WTC11 (cell line): ENCODE data around the gene ATG14. TPM values are rescaled to one million over a fixed set of nuclear protein-coding genes. Genes with fewer than 3 reads are reported as not detected.

Source experiments
- ATAC-seq: fragments of 200-7000 bp; cut with Tn5 transposase; 2 replicates; pipeline ENCODE4 v1.10.0; 2021; ENCODE audit warnings: mild to moderate bottlenecking, moderate library complexity
- CTCF ChIA-PET: fragments of 300-600 bp; sonication (Branson Sonifier 250); formaldehyde crosslinking; loops from one replicate; lab custom pipeline; 2021; ENCODE audit warnings: antibody characterized with exemption; lab: Charles Lee
- POLR2A ChIA-PET: fragments of 350-600 bp; sonication (Branson Sonifier 250); formaldehyde crosslinking; loops from one replicate; lab custom pipeline; 2021; ENCODE audit warnings: antibody characterized with exemption; lab: Charles Lee
- DNase-seq: peaks from one replicate; pipeline ENCODE4 v3.0.0; 2021; ENCODE audit warnings: low spot score
- H3K27ac Mint-ChIP-seq: 2 replicates; pipeline ENCODE4 v1.8.0; 2021; ENCODE audit warnings: mixed read lengths
- H3K27me3 Mint-ChIP-seq: 2 replicates; pipeline ENCODE4 v1.8.0; 2021; ENCODE audit warnings: low read depth, mild to moderate bottlenecking, moderate library complexity, mixed read lengths
- H3K36me3 Mint-ChIP-seq: 2 replicates; pipeline ENCODE4 v1.8.0; 2021; ENCODE audit warnings: mixed read lengths
- H3K4me1 Mint-ChIP-seq: 2 replicates; pipeline ENCODE4 v1.8.0; 2022; ENCODE audit warnings: mixed read lengths
- H3K4me3 Mint-ChIP-seq: 2 replicates; pipeline ENCODE4 v1.8.0; 2021; ENCODE audit warnings: mild to moderate bottlenecking, moderate library complexity, mixed read lengths
- H3K9me3 Mint-ChIP-seq: 2 replicates; pipeline ENCODE4 v1.8.0; 2021; ENCODE audit warnings: mixed read lengths
- ARID4B ChIP-seq: sonication (generic); formaldehyde crosslinking; IDR thresholded peaks from 2 replicates; pipeline ENCODE4 v1.8.0; 2023; ENCODE audit warnings: missing genetic modification reagents, mild to moderate bottlenecking, borderline replicate concordance
- ATF1 ChIP-seq: sonication (generic); formaldehyde crosslinking; IDR thresholded peaks from 2 replicates; pipeline ENCODE4 v1.8.1; 2023; ENCODE audit warnings: mild to moderate bottlenecking, moderate library complexity, missing genetic modification reagents
- ATF3 ChIP-seq: sonication (generic); formaldehyde crosslinking; conservative IDR thresholded peaks from 2 replicates; pipeline ENCODE4 v1.8.1; 2022; ENCODE audit warnings: mild to moderate bottlenecking, missing genetic modification reagents
- CTCF ChIP-seq: fragments of 200-600 bp; IDR thresholded peaks from 2 replicates; pipeline ENCODE4 v1.8.0; 2022; ENCODE audit warnings: antibody characterized with exemption
- E2F1 ChIP-seq: sonication (generic); formaldehyde crosslinking; IDR thresholded peaks from 2 replicates; pipeline ENCODE4 v1.8.0; 2022; ENCODE audit warnings: mild to moderate bottlenecking, missing genetic modification reagents
- E2F4 ChIP-seq: sonication (generic); formaldehyde crosslinking; IDR thresholded peaks from 2 replicates; pipeline ENCODE4 v1.8.1; 2022; ENCODE audit warnings: low read depth, mild to moderate bottlenecking, moderate library complexity, missing genetic modification reagents, borderline replicate concordance
- E2F5 ChIP-seq: sonication (generic); formaldehyde crosslinking; IDR thresholded peaks from 2 replicates; pipeline ENCODE4 v1.8.1; 2022; ENCODE audit warnings: mild to moderate bottlenecking, moderate library complexity, missing genetic modification reagents
- ETV6 ChIP-seq: sonication (generic); formaldehyde crosslinking; IDR thresholded peaks from 2 replicates; pipeline ENCODE4 v1.8.1; 2022; ENCODE audit warnings: mild to moderate bottlenecking, missing genetic modification reagents
- IRF1 ChIP-seq: sonication (generic); formaldehyde crosslinking; IDR thresholded peaks from 2 replicates; pipeline ENCODE4 v1.8.0; 2023; ENCODE audit warnings: missing genetic modification reagents
- IRF2 ChIP-seq: sonication (generic); formaldehyde crosslinking; IDR thresholded peaks from 2 replicates; pipeline ENCODE4 v1.8.0; 2022; ENCODE audit warnings: low read depth, missing genetic modification reagents, borderline replicate concordance
- KAT7 ChIP-seq: sonication (generic); formaldehyde crosslinking; IDR thresholded peaks from 2 replicates; pipeline ENCODE4 v1.8.1; 2023; ENCODE audit warnings: missing genetic modification reagents, mild to moderate bottlenecking, borderline replicate concordance
- NFE2L1 ChIP-seq: sonication (generic); formaldehyde crosslinking; IDR thresholded peaks from 2 replicates; pipeline ENCODE4 v1.8.1; 2023; ENCODE audit warnings: missing genetic modification reagents
- PRDM15 ChIP-seq: sonication (generic); formaldehyde crosslinking; IDR thresholded peaks from 2 replicates; pipeline ENCODE4 v1.8.0; 2022; ENCODE audit warnings: missing genetic modification reagents
- SMAD4 ChIP-seq: sonication (generic); formaldehyde crosslinking; IDR thresholded peaks from 2 replicates; pipeline ENCODE4 v1.8.0; 2022; ENCODE audit warnings: mild to moderate bottlenecking, missing genetic modification reagents
- ZBTB21 ChIP-seq: sonication (generic); formaldehyde crosslinking; IDR thresholded peaks from 2 replicates; pipeline ENCODE4 v1.8.1; 2023; ENCODE audit warnings: mild to moderate bottlenecking, missing genetic modification reagents, borderline replicate concordance
- ZNF138 ChIP-seq: sonication (generic); formaldehyde crosslinking; conservative IDR thresholded peaks from 2 replicates; pipeline ENCODE4 v1.8.1; 2022; ENCODE audit warnings: mild to moderate bottlenecking, moderate library complexity, missing genetic modification reagents
- ZNF219 ChIP-seq: sonication (generic); formaldehyde crosslinking; IDR thresholded peaks from 2 replicates; pipeline ENCODE4 v1.8.0; 2023; ENCODE audit warnings: missing genetic modification reagents, mild to moderate bottlenecking, borderline replicate concordance
- ZNF232 ChIP-seq: sonication (generic); formaldehyde crosslinking; IDR thresholded peaks from 2 replicates; pipeline ENCODE4 v1.8.0; 2022; ENCODE audit warnings: mild to moderate bottlenecking, missing genetic modification reagents
- ZNF317 ChIP-seq: sonication (generic); formaldehyde crosslinking; IDR thresholded peaks from 2 replicates; pipeline ENCODE4 v1.8.1; 2023; ENCODE audit warnings: low read depth, mild to moderate bottlenecking, moderate library complexity, missing genetic modification reagents, borderline replicate concordance
- ZNF423 ChIP-seq: fragments of 250-450 bp; sonication (Bioruptor Pico); IDR thresholded peaks from 2 replicates; pipeline ENCODE4 v2.1.2; 2022; ENCODE audit warnings: mild to moderate bottlenecking, moderate library complexity
- ZSCAN18 ChIP-seq: fragments of 250-450 bp; sonication (Bioruptor Pico); IDR thresholded peaks from 2 replicates; pipeline ENCODE4 v2.1.2; 2022; ENCODE audit warnings: mild to moderate bottlenecking, moderate library complexity
- total RNA-seq: library from RNA; stranded (reverse); gene quantifications from 3 replicates; pipeline ENCODE4 v1.2.3, GENCODE V29; 2021

The ATG14 gene
- total RNA-seq, 1 experiment from 2014 or later, result 10.4 TPM

- TF ChIP-seq CTCF (no peak), ZNF317 (CRISPR knock-in tag) (no peak), KAT7 (no peak), ETV6 (CRISPR knock-in tag) (no peak), SMAD4 (CRISPR knock-in tag) (no peak)
Observed at GRCh38 chr14:55328317-55328716, 83.3 kb downstream of the ATG14 start (continued).

- ChIA-PET CTCF (no interaction called here), POLR2A (no interaction called here)
- H3K4me3 Mint-ChIP-seq, result no peak overlapping the region
- DNase-seq (no peak), ATAC-seq (no peak)
- H3K4me1 Mint-ChIP-seq, result peaks cover 16% of the 10 kb centered on the region; the same call in 1 of the 2 replicates
- H3K36me3 Mint-ChIP-seq, result no peaks in the 10 kb centered on the region
- no peak overlapping the region; the same call in 1 of the 2 replicates for H3K27ac Mint-ChIP-seq
- no peaks in the 10 kb centered on the region for H3K27me3 Mint-ChIP-seq
- no peaks in the 10 kb centered on the region for H3K9me3 Mint-ChIP-seq
- TF ChIP-seq ZNF423 (CRISPR knock-in tag), result no peak
- TF ChIP-seq NFE2L1, result no peak
- no peak for TF ChIP-seq ZNF138 (CRISPR knock-in tag)
- TF ChIP-seq ZBTB21 (CRISPR knock-in tag), result no peak
- no peak for TF ChIP-seq E2F4 (CRISPR knock-in tag)
- no peak for TF ChIP-seq ATF3 (CRISPR knock-in tag)
- TF ChIP-seq ZNF317 (CRISPR knock-in tag), result no peak
- no peak for TF ChIP-seq ZNF232 (CRISPR knock-in tag)
- TF ChIP-seq ZSCAN18 (CRISPR knock-in tag), result no peak
- TF ChIP-seq IRF1, result no peak
- no peak for TF ChIP-seq ZNF219 (CRISPR knock-in tag)
- no peak for TF ChIP-seq IRF2 (CRISPR knock-in tag)
- TF ChIP-seq ATF1 (CRISPR knock-in tag), result no peak
- no peak for TF ChIP-seq ARID4B (CRISPR knock-in tag)
- TF ChIP-seq E2F5 (CRISPR knock-in tag), result no peak
- TF ChIP-seq E2F1 (CRISPR knock-in tag), result no peak
- no peak for TF ChIP-seq PRDM15
Observed at GRCh38 chr14:55327179-55327578, 84.5 kb downstream of the ATG14 start.
